GM18499 (cell line): ENCODE measurements around the gene SNAI3.

Source experiments
- ATAC-seq: cut with Tn5 transposase; IDR thresholded peaks from one replicate; pipeline ENCODE4 v1.9.1; 2021; ENCODE audit warnings: moderate number of reproducible peaks; ENCODE audit not compliant: insufficient read depth, unreplicated experiment

The SNAI3 gene

GRCh38 chr16:88639231-88640038, 46.9 kb downstream of the SNAI3 start:
- no peak for ATAC-seq

GRCh38 chr16:88638323-88639230, 47.7 kb downstream of the SNAI3 start, which contains the start of gene IL17C:
TSS of gene IL17C (plus strand) at chr16:88638572. CDS start at chr16:88638642, 70 bp downstream.
- no peak for ATAC-seq

- ATAC-seq = no peak
Observed at GRCh38 chr16:88636488-88637265, 49.6 kb downstream of the SNAI3 start.

- ATAC-seq = no peak
Observed at GRCh38 chr16:88635671-88636319, 50.5 kb downstream of the SNAI3 start.

GRCh38 chr16:88634994-88635670, 51.2 kb downstream of the SNAI3 start:
- no peak for ATAC-seq

GRCh38 chr16:88634141-88634993, 51.9 kb downstream of the SNAI3 start:
- no peak for ATAC-seq

GRCh38 chr16:88633684-88634140, 52.6 kb downstream of the SNAI3 start:
- no peak for ATAC-seq

GRCh38 chr16:88632587-88632930, 53.7 kb downstream of the SNAI3 start:
- ATAC-seq = no peak

GRCh38 chr16:88631920-88632586, 54.3 kb downstream of the SNAI3 start:
- no peak for ATAC-seq

- no peak for ATAC-seq
Observed at GRCh38 chr16:88631384-88631783, 54.9 kb downstream of the SNAI3 start.

- ATAC-seq = no peak
Observed at GRCh38 chr16:88630941-88631340, 55.4 kb downstream of the SNAI3 start.

- ATAC-seq = no peak
Observed at GRCh38 chr16:88630433-88630832, 55.9 kb downstream of the SNAI3 start.

- ATAC-seq = no peak
Observed at GRCh38 chr16:88629835-88630234, 56.5 kb downstream of the SNAI3 start.

GRCh38 chr16:88628512-88628974, 57.8 kb downstream of the SNAI3 start:
- no peak for ATAC-seq
